ENCODE measurements around the gene NCKAP5. TPM values are rescaled to one million over a fixed set of nuclear protein-coding genes. Genes with fewer than 3 reads are reported as not detected.

The NCKAP5 gene
- total and polyA plus RNA-seq, 9 donors, result 0.80 to 2.7 (median 2.2) TPM

DNA sequence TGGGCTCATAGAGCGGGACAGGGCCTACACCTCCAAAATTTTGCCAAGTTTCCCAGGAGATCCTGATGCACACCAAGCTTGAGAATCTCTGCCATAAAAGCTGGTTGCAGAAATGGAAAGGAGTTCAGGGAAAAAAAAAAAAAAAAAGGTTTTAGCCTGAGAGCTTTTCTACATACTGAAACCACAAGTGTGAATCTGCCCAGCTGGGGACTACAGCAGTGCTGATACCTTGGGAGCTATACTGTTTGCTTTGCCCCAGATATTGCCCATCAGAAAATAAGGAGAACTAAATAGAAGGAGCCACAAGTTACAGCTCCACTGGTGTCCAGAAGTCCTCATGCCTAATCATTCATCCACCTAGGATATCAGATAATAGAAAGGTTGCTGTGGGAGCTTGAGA, 38.4 kb upstream of the NCKAP5 start:
- Histone ChIP-seq H3K4me3 (no peak overlapping the region), H3K27me3 (no peaks in the 10 kb centered on the region), H3K27ac (no peak overlapping the region), H3K9me3 (no peaks in the 10 kb centered on the region), H3K36me3 (no peaks in the 10 kb centered on the region), H3K4me1 (ENCODE audit: insufficient read depth) (no peaks in the 10 kb centered on the region)
- WGBS, 3 donors, result 88 to 98% (median 97%) methylated on average over 1 of the region's 1 CpG
- intact Hi-C loops (cut with DNase I), result no loop called here
- TF ChIP-seq EP300 (IDR thresholded peaks at IDR 0.05) (no peak), POLR2A (IDR thresholded peaks at IDR 0.05) (no peak)
- TF ChIP-seq, protein P1, sequence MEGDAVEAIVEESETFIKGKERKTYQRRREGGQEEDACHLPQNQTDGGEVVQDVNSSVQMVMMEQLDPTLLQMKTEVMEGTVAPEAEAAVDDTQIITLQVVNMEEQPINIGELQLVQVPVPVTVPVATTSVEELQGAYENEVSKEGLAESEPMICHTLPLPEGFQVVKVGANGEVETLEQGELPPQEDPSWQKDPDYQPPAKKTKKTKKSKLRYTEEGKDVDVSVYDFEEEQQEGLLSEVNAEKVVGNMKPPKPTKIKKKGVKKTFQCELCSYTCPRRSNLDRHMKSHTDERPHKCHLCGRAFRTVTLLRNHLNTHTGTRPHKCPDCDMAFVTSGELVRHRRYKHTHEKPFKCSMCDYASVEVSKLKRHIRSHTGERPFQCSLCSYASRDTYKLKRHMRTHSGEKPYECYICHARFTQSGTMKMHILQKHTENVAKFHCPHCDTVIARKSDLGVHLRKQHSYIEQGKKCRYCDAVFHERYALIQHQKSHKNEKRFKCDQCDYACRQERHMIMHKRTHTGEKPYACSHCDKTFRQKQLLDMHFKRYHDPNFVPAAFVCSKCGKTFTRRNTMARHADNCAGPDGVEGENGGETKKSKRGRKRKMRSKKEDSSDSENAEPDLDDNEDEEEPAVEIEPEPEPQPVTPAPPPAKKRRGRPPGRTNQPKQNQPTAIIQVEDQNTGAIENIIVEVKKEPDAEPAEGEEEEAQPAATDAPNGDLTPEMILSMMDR (IDR thresholded peaks at IDR 0.05), result no peak
- no peak for DNase-seq

DNA sequence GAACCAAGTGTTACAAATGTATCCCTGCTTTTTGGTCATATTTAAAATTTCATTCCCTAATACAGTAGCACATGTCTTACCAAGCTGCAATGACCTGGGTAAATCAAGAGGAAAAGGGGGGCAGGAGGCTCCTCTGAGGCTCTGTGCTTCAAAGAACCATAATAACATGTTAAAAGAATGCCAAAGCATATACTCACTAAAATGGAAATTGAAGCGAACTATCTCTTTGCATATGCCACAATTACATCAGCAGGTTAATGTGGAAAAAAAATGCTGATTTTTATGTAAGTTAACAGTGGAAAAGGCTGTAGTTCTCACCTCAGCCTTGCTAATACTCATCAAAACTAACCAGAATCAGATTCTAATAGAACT, 37.5 kb upstream of the NCKAP5 start:
- no peaks in the 10 kb centered on the region for H3K36me3 ChIP-seq
- 88 to 92% (median 92%) methylated on average over 1 of the region's 1 CpG for WGBS, 3 donors
- intact Hi-C loops (cut with DNase I), result no loop called here

DNA sequence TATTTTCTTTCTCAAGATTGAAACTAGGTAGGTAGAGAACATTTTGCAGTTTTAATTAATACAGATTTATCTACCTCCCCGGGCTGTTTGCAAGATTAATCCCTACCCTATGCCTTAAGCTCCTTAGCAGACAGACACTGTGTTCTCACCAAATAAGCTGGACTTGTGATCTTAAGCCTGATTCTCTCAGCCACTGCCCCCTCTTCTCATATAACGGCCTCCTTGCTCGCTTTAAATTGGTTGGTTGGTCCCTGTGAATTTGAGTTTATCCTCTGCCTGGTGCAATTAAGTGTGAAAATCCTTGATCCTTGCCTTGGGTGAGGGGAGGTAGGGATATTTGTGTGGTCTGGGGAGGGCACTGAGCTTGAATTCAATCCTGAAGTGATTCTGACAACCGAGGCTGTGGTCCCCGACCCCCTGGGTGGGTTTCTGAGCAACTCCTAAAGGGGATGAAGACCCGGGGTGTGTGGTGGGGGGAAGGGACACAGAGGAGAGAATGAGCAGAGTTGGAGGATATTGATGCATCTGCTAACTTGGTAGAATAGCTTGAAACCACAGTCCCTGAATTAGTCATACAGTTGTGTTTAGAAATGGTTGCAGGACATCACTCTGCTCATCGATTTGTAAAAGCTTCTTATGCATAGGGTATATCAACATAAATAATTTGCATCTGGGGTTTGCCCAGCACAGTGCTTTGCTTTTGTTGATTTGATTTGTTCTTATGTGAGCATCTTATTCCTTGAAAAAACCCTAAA, 36.9 kb upstream of the NCKAP5 start:
- WGBS, 3 donors, result 42 to 50% (median 43%) methylated on average over 7 of the region's 7 CpGs
- Histone ChIP-seq H3K27me3 (no peaks in the 10 kb centered on the region), H3K27ac (no peak overlapping the region), H3K4me3 (no peak overlapping the region), H3K9me3 (no peaks in the 10 kb centered on the region), H3K36me3 (no peaks in the 10 kb centered on the region), H3K4me1 (ENCODE audit: insufficient read depth) (no peaks in the 10 kb centered on the region)
- TF ChIP-seq, protein P1 (IDR thresholded peaks at IDR 0.05), result no peak
- TF ChIP-seq EP300 (IDR thresholded peaks at IDR 0.05) (no peak), POLR2A (IDR thresholded peaks at IDR 0.05) (no peak)
- intact Hi-C loops (cut with DNase I), result no loop called here
- DNase-seq, result no peak

More for the DNA sequence above, 37.5 kb upstream of the NCKAP5 start:
- Histone ChIP-seq H3K9me3 (no peaks in the 10 kb centered on the region), H3K27me3 (no peaks in the 10 kb centered on the region), H3K27ac (no peak overlapping the region), H3K4me1 (ENCODE audit: insufficient read depth) (no peaks in the 10 kb centered on the region), H3K4me3 (no peak overlapping the region)
- TF ChIP-seq, protein P1 (IDR thresholded peaks at IDR 0.05), result no peak
- no peak for TF ChIP-seq POLR2A (IDR thresholded peaks at IDR 0.05)
- no peak for TF ChIP-seq EP300 (IDR thresholded peaks at IDR 0.05)
- no peak for DNase-seq

DNA sequence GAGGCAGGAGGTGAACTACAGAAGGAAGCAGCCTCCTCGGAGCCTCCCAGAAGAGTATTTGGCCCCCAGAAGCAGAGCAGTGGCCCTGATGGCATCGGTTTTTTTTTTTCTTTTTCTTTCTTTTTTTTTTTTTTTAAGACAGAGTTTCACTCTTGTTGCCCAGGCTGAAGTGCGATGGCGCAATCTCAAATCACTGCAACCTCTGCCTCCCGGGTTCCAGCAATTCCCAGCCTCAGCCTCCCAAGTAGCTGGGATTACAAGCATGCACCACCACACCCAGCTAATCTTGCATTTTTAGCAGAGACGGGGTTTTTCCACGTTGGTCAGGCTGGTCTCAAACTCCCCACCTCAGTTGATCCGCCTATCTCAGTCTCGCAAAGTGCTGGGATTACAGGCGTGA, 34.8 kb upstream of the NCKAP5 start:
- Histone ChIP-seq H3K27ac (no peak overlapping the region), H3K4me3 (no peak overlapping the region), H3K4me1 (ENCODE audit: insufficient read depth) (no peaks in the 10 kb centered on the region), H3K27me3 (no peaks in the 10 kb centered on the region), H3K9me3 (no peaks in the 10 kb centered on the region), H3K36me3 (no peaks in the 10 kb centered on the region)
- no peak for DNase-seq
- intact Hi-C loops (cut with DNase I), result no loop called here
- TF ChIP-seq POLR2A (IDR thresholded peaks at IDR 0.05), result no peak
- TF ChIP-seq, protein P1 (IDR thresholded peaks at IDR 0.05), result no peak
- TF ChIP-seq EP300 (IDR thresholded peaks at IDR 0.05), result no peak
- WGBS, 3 donors, result 93 to 95% (median 94%) methylated on average over 10 of the region's 10 CpGs

All from ovary (tissue), 9 donors.